ENCODE results near the gene KHNYN.

The KHNYN gene

GRCh38 chr14:24431569-24432258 lies 2.0 kb downstream of the KHNYN start (continued):
- TF ChIP-seq ZNF518A (tag by site-specific recombination; conservative IDR thresholded peaks at IDR 0.05; ENCODE audit: low read depth) (no peak), ZNF513 (tag by site-specific recombination; IDR thresholded peaks at IDR 0.05) (no peak), REST (tag by site-specific recombination; IDR thresholded peaks at IDR 0.05) (no peak), ZFP69B (tag by site-specific recombination; IDR thresholded peaks at IDR 0.05) (no peak), ZBTB20 (tag by site-specific recombination; IDR thresholded peaks at IDR 0.05) (peak; percentile 68; the same call in 1 of the 2 replicates), KLF16 (tag by site-specific recombination; IDR thresholded peaks at IDR 0.05) (peak; percentile 84), ZNF175 (tag by site-specific recombination; IDR thresholded peaks at IDR 0.05) (no peak), ZNF174 (tag by site-specific recombination; IDR thresholded peaks at IDR 0.05) (no peak), ZNF580 (tag by site-specific recombination; IDR thresholded peaks at IDR 0.05) (no peak), PATZ1 (tag by site-specific recombination; IDR thresholded peaks at IDR 0.05) (peak; percentile 87), ZNF416 (tag by site-specific recombination; IDR thresholded peaks at IDR 0.05) (no peak), ZBTB26 (tag by site-specific recombination; optimal IDR thresholded peaks at IDR 0.05) (peak; percentile 15), ZNF266 (tag by site-specific recombination; IDR thresholded peaks at IDR 0.05; ENCODE audit: low read depth) (no peak), ZNF571 (tag by site-specific recombination; IDR thresholded peaks at IDR 0.05) (no peak), ZIC2 (tag by site-specific recombination; IDR thresholded peaks at IDR 0.05) (peak; percentile 34; the same call in 1 of the 2 replicates), ZNF157 (tag by site-specific recombination; IDR thresholded peaks at IDR 0.05) (no peak), ZNF394 (tag by site-specific recombination; IDR thresholded peaks at IDR 0.05; ENCODE audit: borderline replicate concordance) (peak; percentile 48; the same call in 1 of the 2 replicates), GLIS2 (tag by site-specific recombination; IDR thresholded peaks at IDR 0.05) (peak; percentile 52), ZNF140 (tag by site-specific recombination; IDR thresholded peaks at IDR 0.05) (no peak), ZNF530 (tag by site-specific recombination; IDR thresholded peaks at IDR 0.05; ENCODE audit: low read depth) (no peak), ZNF704 (tag by site-specific recombination; IDR thresholded peaks at IDR 0.05) (no peak), GLI2 (tag by site-specific recombination; IDR thresholded peaks at IDR 0.05; ENCODE audit: borderline replicate concordance, low read depth) (no peak), ZNF423 (tag by site-specific recombination; IDR thresholded peaks at IDR 0.05) (no peak), ZNF184 (tag by site-specific recombination; IDR thresholded peaks at IDR 0.05) (no peak), ZNF48 (tag by site-specific recombination; IDR thresholded peaks at IDR 0.05) (no peak)

All from HEK293 (cell line).